GM03348 (cell line): ENCODE data around the gene ZBTB9.

ENCODE experiments used
- DNase-seq: peaks from one replicate; pipeline ENCODE4 v3.0.0; 2012; ENCODE audit warnings: low spot score

The ZBTB9 gene

GRCh38 chr6:33418690-33419291 lies 35.6 kb upstream of the ZBTB9 start:
- DNase-seq: no peak

- peak; percentile 61 for DNase-seq
Measured at GRCh38 chr6:33419580-33420490, 34.5 kb upstream of the ZBTB9 start, which contains the start of gene SYNGAP1. Gene SYNGAP1, plus strand, starts transcription at chr6:33420065. Its CDS starts 200 bp downstream, at chr6:33420265.

GRCh38 chr6:33420491-33421343 lies 33.7 kb upstream of the ZBTB9 start:
- no peak for DNase-seq

GRCh38 chr6:33421344-33421643 lies 33.1 kb upstream of the ZBTB9 start:
- DNase-seq: no peak

- DNase-seq: no peak
Measured at GRCh38 chr6:33423777-33424176, 30.6 kb upstream of the ZBTB9 start.

- peak; percentile 29 for DNase-seq
Measured at GRCh38 chr6:33424855-33425667, 29.3 kb upstream of the ZBTB9 start.

- peak; percentile 91 for DNase-seq
Measured at GRCh38 chr6:33425668-33426577, 28.5 kb upstream of the ZBTB9 start.

- DNase-seq: no peak
Measured at GRCh38 chr6:33426590-33427511, 27.5 kb upstream of the ZBTB9 start.

- peak; percentile 80 for DNase-seq
Measured at GRCh38 chr6:33427585-33428223, 26.7 kb upstream of the ZBTB9 start.

GRCh38 chr6:33428224-33428965 lies 26.0 kb upstream of the ZBTB9 start:
- peak; percentile 49 for DNase-seq

GRCh38 chr6:33428966-33429749 lies 25.2 kb upstream of the ZBTB9 start:
- no peak for DNase-seq

GRCh38 chr6:33429750-33430052 lies 24.7 kb upstream of the ZBTB9 start:
- DNase-seq: no peak

- DNase-seq: no peak
Measured at GRCh38 chr6:33430334-33430733, 24.0 kb upstream of the ZBTB9 start.

GRCh38 chr6:33430991-33431879 lies 23.1 kb upstream of the ZBTB9 start:
- DNase-seq: peak; percentile 68

GRCh38 chr6:33431880-33432541 lies 22.4 kb upstream of the ZBTB9 start:
- no peak for DNase-seq

GRCh38 chr6:33432546-33432945 lies 21.8 kb upstream of the ZBTB9 start:
- no peak for DNase-seq
